GM23338 (cell line): ENCODE results near the gene TPCN2. TPM values are rescaled to one million over a fixed set of nuclear protein-coding genes. Genes with fewer than 3 reads are reported as not detected.

Experiments
- ATAC-seq: fragments of 200-7000 bp; cut with Tn5 transposase; 3 replicates; pipeline ENCODE4 v1.9.1; 2020
- DNase-seq: peaks from one replicate; pipeline ENCODE4 v3.0.0-alpha.2; 2015; ENCODE audit warnings: low spot score
- H2AFZ ChIP-seq: fragments of 200-600 bp; sonication (generic); 2 replicates; pipeline ENCODE4 v1.8.0; 2016; ENCODE audit warnings: antibody characterized with exemption, mild to moderate bottlenecking, moderate library complexity
- H3F3A ChIP-seq: fragments of 200-600 bp; sonication (generic); replicated peaks from 2 replicates; pipeline ENCODE4 v1.8.0; 2017; ENCODE audit warnings: antibody characterized with exemption, mixed run types, low read depth
- H3K27ac ChIP-seq: fragments of 200-600 bp; sonication (generic); 2 replicates; pipeline ENCODE4 v1.6.1; 2016; ENCODE audit warnings: low read depth
- H3K27me3 ChIP-seq: fragments of 200-600 bp; sonication (generic); 2 replicates; pipeline ENCODE4 v1.8.0; 2016; ENCODE audit warnings: mild to moderate bottlenecking, mixed run types, moderate library complexity; ENCODE audit not compliant: insufficient read depth
- H3K36me3 ChIP-seq: fragments of 200-600 bp; sonication (generic); 2 replicates; pipeline ENCODE4 v1.8.0; 2016; ENCODE audit warnings: mild to moderate bottlenecking; ENCODE audit not compliant: insufficient read depth
- H3K4me1 ChIP-seq: fragments of 200-600 bp; sonication (generic); 2 replicates; pipeline ENCODE4 v1.8.0; 2016; ENCODE audit warnings: mild to moderate bottlenecking, moderate library complexity; ENCODE audit not compliant: insufficient read depth
- H3K4me2 ChIP-seq: fragments of 200-600 bp; sonication (generic); 2 replicates; pipeline ENCODE4 v1.7.1; 2017; ENCODE audit warnings: mixed run types
- H3K4me3 ChIP-seq: fragments of 200-600 bp; sonication (generic); 2 replicates; pipeline ENCODE4 v1.6.1; 2016; ENCODE audit warnings: mixed run types
- H3K79me2 ChIP-seq: fragments of 200-600 bp; sonication (generic); replicated peaks from 2 replicates; pipeline ENCODE4 v1.8.0; 2017; ENCODE audit warnings: mild to moderate bottlenecking; ENCODE audit not compliant: insufficient read depth
- H3K9me2 ChIP-seq: fragments of 200-600 bp; sonication (generic); 2 replicates; pipeline ENCODE4 v1.8.0; 2017; ENCODE audit not compliant: insufficient read depth
- H4K20me1 ChIP-seq: fragments of 200-600 bp; sonication (generic); replicated peaks from 2 replicates; pipeline ENCODE4 v1.8.0; 2017; ENCODE audit warnings: mild to moderate bottlenecking; ENCODE audit not compliant: insufficient read depth
- H3K27ac Mint-ChIP-seq: 2 replicates; pipeline ENCODE4 v1.8.0; 2020; ENCODE audit warnings: inconsistent platforms, mild to moderate bottlenecking, moderate library complexity, mixed read lengths
- H3K27me3 Mint-ChIP-seq: 3 replicates; pipeline ENCODE4 v1.8.0; 2022; ENCODE audit warnings: low read depth, mild to moderate bottlenecking, moderate library complexity, mixed read lengths, inconsistent platforms; ENCODE audit not compliant: insufficient read depth, poor library complexity
- H3K36me3 Mint-ChIP-seq: 3 replicates; pipeline ENCODE4 v1.8.0; 2021; ENCODE audit warnings: low read depth, mild to moderate bottlenecking, inconsistent platforms, moderate library complexity, mixed read lengths
- H3K4me1 Mint-ChIP-seq: 3 replicates; pipeline ENCODE4 v1.8.0; 2020; ENCODE audit warnings: mild to moderate bottlenecking, inconsistent platforms, mixed read lengths
- H3K4me3 Mint-ChIP-seq: 3 replicates; pipeline ENCODE4 v1.8.0; 2021; ENCODE audit warnings: moderate library complexity, mild to moderate bottlenecking, inconsistent platforms, mixed read lengths
- H3K9me3 Mint-ChIP-seq: 3 replicates; pipeline ENCODE4 v1.8.0; 2020; ENCODE audit warnings: moderate library complexity, mild to moderate bottlenecking, inconsistent platforms, mixed read lengths
- CREB1 ChIP-seq: fragments of 250-450 bp; sonication (Bioruptor Pico); IDR thresholded peaks from 2 replicates; pipeline ENCODE4 v1.5.0; 2020; ENCODE audit warnings: low read depth, mild to moderate bottlenecking, moderate library complexity
- EZH2phosphoT487 ChIP-seq: fragments of 200-600 bp; sonication (generic); IDR thresholded peaks from one replicate; pipeline ENCODE4 v1.8.1; 2018; ENCODE audit warnings: antibody characterized with exemption; ENCODE audit not compliant: unreplicated experiment
- JUNB ChIP-seq: IDR thresholded peaks from one replicate; pipeline ENCODE4 v1.6.1; 2016; ENCODE audit warnings: antibody characterized with exemption; ENCODE audit not compliant: unreplicated experiment
- NANOG ChIP-seq: IDR thresholded peaks from 2 replicates; pipeline ENCODE4 v1.6.1; 2016; ENCODE audit warnings: antibody characterized with exemption, borderline replicate concordance
- STAT1 ChIP-seq: IDR thresholded peaks from one replicate; pipeline ENCODE4 v1.6.1; 2016; ENCODE audit warnings: antibody characterized with exemption; ENCODE audit not compliant: unreplicated experiment
- ZNF114 ChIP-seq: fragments of 250-450 bp; sonication (Bioruptor Pico); IDR thresholded peaks from 2 replicates; pipeline ENCODE4 v1.5.0; 2020; ENCODE audit warnings: mild to moderate bottlenecking, moderate library complexity
- polyA plus RNA-seq: library from polyadenylated mRNA; unstranded; fragments of >200 nt; fragmentation: Nextera tagmentation; extraction: Ambion mirVana; gene quantifications from 2 replicates; pipeline ENCODE4 v1.2.1, GENCODE V29; 2016
- total RNA-seq: library from RNA; depleted of rRNA; stranded (reverse); fragments of >200 nt; shearing (Covaris generic); gene quantifications from 2 replicates; pipeline ENCODE4 v1.2.3, GENCODE V29; 2014
- TF ChIP-seq, protein P1 (sequence below): fragments of 250-450 bp; sonication (Bioruptor Pico); IDR thresholded peaks from 2 replicates; pipeline ENCODE4 v1.5.0; 2020; ENCODE audit warnings: mild to moderate bottlenecking, moderate library complexity
- TF ChIP-seq, protein P2 (sequence below), 2 experiments: fragments of 200-600 bp in 1 of 2; sonication (generic) in 1 of 2; conservative IDR thresholded peaks; 2 replicates each; pipeline versions ENCODE4 v1.5.1 to v1.6.1; 2016 to 2017; ENCODE audit warnings: antibody characterized with exemption in 2 of 2, low read depth in 2 of 2, mild to moderate bottlenecking in 2 of 2, moderate library complexity in 1 of 2
- TF ChIP-seq, protein P3 (sequence below): IDR thresholded peaks from one replicate; pipeline ENCODE4 v1.6.1; 2018; ENCODE audit warnings: antibody characterized with exemption; ENCODE audit not compliant: unreplicated experiment

Gene TPCN2
- total and polyA plus RNA-seq, 2 experiments from 2014 or later: 5.8 to 14.7 TPM

DNA sequence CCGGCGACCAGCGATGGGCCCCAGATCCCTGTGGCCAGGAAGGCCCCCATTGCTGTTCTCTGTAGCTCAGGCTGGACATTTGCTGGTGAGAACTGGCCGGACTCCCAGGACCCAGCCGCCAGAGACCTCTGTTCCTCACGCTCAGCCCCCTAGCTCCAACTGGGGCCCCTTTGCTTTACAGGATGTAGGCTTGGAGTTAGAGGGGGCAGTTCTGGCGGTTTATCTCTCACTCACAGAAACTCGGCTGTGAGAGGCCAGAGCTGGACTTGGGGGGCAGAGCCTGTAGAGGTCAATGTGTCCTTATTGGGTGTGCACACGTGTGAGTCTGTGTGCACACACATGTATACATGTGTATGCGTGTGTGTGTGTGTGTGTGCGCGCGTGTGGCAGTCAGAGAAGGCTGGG lies 107.5 kb downstream of the TPCN2 start (continued):
- TF ChIP-seq, protein P1, sequence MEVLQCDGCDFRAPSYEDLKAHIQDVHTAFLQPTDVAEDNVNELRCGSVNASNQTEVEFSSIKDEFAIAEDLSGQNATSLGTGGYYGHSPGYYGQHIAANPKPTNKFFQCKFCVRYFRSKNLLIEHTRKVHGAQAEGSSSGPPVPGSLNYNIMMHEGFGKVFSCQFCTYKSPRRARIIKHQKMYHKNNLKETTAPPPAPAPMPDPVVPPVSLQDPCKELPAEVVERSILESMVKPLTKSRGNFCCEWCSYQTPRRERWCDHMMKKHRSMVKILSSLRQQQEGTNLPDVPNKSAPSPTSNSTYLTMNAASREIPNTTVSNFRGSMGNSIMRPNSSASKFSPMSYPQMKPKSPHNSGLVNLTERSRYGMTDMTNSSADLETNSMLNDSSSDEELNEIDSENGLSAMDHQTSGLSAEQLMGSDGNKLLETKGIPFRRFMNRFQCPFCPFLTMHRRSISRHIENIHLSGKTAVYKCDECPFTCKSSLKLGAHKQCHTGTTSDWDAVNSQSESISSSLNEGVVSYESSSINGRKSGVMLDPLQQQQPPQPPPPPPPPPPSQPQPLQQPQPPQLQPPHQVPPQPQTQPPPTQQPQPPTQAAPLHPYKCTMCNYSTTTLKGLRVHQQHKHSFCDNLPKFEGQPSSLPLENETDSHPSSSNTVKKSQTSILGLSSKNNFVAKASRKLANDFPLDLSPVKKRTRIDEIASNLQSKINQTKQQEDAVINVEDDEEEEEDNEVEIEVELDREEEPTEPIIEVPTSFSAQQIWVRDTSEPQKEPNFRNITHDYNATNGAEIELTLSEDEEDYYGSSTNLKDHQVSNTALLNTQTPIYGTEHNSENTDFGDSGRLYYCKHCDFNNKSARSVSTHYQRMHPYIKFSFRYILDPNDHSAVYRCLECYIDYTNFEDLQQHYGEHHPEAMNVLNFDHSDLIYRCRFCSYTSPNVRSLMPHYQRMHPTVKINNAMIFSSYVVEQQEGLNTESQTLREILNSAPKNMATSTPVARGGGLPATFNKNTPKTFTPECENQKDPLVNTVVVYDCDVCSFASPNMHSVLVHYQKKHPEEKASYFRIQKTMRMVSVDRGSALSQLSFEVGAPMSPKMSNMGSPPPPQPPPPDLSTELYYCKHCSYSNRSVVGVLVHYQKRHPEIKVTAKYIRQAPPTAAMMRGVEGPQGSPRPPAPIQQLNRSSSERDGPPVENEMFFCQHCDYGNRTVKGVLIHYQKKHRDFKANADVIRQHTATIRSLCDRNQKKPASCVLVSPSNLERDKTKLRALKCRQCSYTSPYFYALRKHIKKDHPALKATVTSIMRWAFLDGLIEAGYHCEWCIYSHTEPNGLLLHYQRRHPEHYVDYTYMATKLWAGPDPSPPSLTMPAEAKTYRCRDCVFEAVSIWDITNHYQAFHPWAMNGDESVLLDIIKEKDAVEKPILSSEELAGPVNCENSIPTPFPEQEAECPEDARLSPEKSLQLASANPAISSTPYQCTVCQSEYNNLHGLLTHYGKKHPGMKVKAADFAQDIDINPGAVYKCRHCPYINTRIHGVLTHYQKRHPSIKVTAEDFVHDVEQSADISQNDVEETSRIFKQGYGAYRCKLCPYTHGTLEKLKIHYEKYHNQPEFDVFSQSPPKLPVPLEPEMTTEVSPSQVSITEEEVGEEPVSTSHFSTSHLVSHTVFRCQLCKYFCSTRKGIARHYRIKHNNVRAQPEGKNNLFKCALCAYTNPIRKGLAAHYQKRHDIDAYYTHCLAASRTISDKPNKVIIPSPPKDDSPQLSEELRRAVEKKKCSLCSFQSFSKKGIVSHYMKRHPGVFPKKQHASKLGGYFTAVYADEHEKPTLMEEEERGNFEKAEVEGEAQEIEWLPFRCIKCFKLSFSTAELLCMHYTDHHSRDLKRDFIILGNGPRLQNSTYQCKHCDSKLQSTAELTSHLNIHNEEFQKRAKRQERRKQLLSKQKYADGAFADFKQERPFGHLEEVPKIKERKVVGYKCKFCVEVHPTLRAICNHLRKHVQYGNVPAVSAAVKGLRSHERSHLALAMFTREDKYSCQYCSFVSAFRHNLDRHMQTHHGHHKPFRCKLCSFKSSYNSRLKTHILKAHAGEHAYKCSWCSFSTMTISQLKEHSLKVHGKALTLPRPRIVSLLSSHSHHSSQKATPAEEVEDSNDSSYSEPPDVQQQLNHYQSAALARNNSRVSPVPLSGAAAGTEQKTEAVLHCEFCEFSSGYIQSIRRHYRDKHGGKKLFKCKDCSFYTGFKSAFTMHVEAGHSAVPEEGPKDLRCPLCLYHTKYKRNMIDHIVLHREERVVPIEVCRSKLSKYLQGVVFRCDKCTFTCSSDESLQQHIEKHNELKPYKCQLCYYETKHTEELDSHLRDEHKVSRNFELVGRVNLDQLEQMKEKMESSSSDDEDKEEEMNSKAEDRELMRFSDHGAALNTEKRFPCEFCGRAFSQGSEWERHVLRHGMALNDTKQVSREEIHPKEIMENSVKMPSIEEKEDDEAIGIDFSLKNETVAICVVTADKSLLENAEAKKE (CRISPR knock-in tag): no peak
- TF ChIP-seq NANOG: no peak
- TF ChIP-seq STAT1: no peak
- no peak for TF ChIP-seq CREB1
- TF ChIP-seq ZNF114 (CRISPR knock-in tag): no peak

DNA sequence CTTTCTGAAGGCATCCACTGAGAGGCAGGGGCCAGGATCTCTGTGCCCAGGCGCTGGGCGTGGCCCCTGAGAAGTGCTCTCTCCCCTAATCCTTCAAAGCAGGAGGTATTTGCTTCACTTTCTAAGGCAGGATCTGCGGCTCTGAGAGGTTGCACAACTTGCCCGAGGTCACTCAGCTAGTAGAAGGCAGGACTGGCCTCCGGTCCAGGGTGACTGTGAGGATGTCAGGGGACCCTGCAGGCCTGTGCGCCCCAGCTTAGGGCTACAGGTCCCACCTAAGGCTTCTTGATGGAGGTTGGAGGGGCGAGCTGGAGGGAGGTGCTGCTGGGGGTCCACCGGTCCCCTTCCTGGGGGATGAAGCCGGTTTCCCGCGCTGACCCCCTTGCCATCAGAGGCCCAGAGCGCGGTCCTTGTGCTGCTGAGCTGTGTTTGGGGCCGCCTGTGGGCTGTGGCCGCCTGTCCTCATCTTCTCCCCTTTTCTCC lies 108.0 kb downstream of the TPCN2 start:
- Histone ChIP-seq H2AFZ (0 out of 2 replicates have a peak overlapping the region, but pooled peaks have one; percentile 38), H3K27me3 (no peaks in the 10 kb centered on the region), H3K9me2 (no peaks in the 10 kb centered on the region), H4K20me1 (no peaks in the 10 kb centered on the region), H3K36me3 (no peaks in the 10 kb centered on the region), H3K4me3 (no peak overlapping the region), H3K27ac (no peak overlapping the region), H3K4me2 (no peak overlapping the region), H3K79me2 (no peaks in the 10 kb centered on the region), H3K4me1 (peaks cover 17% of the 10 kb centered on the region), H3F3A (no peaks in the 10 kb centered on the region)
- Mint-ChIP-seq H3K36me3 (no peaks in the 10 kb centered on the region), H3K9me3 (no peaks in the 10 kb centered on the region), H3K4me1 (peaks cover 19% of the 10 kb centered on the region), H3K27me3 (peaks cover 17% of the 10 kb centered on the region), H3K27ac (no peak overlapping the region), H3K4me3 (no peak overlapping the region)
- DNase-seq: no peak
- no peak; the same call in 2 of the 3 replicates for ATAC-seq
- TF ChIP-seq, protein P2, sequence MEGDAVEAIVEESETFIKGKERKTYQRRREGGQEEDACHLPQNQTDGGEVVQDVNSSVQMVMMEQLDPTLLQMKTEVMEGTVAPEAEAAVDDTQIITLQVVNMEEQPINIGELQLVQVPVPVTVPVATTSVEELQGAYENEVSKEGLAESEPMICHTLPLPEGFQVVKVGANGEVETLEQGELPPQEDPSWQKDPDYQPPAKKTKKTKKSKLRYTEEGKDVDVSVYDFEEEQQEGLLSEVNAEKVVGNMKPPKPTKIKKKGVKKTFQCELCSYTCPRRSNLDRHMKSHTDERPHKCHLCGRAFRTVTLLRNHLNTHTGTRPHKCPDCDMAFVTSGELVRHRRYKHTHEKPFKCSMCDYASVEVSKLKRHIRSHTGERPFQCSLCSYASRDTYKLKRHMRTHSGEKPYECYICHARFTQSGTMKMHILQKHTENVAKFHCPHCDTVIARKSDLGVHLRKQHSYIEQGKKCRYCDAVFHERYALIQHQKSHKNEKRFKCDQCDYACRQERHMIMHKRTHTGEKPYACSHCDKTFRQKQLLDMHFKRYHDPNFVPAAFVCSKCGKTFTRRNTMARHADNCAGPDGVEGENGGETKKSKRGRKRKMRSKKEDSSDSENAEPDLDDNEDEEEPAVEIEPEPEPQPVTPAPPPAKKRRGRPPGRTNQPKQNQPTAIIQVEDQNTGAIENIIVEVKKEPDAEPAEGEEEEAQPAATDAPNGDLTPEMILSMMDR (conservative IDR thresholded peaks at IDR 0.05; ENCODE audit: low read depth in 2 of 2): no peak
- TF ChIP-seq, protein P3, sequence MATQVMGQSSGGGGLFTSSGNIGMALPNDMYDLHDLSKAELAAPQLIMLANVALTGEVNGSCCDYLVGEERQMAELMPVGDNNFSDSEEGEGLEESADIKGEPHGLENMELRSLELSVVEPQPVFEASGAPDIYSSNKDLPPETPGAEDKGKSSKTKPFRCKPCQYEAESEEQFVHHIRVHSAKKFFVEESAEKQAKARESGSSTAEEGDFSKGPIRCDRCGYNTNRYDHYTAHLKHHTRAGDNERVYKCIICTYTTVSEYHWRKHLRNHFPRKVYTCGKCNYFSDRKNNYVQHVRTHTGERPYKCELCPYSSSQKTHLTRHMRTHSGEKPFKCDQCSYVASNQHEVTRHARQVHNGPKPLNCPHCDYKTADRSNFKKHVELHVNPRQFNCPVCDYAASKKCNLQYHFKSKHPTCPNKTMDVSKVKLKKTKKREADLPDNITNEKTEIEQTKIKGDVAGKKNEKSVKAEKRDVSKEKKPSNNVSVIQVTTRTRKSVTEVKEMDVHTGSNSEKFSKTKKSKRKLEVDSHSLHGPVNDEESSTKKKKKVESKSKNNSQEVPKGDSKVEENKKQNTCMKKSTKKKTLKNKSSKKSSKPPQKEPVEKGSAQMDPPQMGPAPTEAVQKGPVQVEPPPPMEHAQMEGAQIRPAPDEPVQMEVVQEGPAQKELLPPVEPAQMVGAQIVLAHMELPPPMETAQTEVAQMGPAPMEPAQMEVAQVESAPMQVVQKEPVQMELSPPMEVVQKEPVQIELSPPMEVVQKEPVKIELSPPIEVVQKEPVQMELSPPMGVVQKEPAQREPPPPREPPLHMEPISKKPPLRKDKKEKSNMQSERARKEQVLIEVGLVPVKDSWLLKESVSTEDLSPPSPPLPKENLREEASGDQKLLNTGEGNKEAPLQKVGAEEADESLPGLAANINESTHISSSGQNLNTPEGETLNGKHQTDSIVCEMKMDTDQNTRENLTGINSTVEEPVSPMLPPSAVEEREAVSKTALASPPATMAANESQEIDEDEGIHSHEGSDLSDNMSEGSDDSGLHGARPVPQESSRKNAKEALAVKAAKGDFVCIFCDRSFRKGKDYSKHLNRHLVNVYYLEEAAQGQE: no peak
- TF ChIP-seq EZH2phosphoT487 (no peak), JUNB (no peak)
